Endodermal cell (in vitro differentiated cells): ENCODE measurements around the gene TGM4. TPM values are rescaled to one million over a fixed set of nuclear protein-coding genes. Genes with fewer than 3 reads are reported as not detected.

Experiments used
- DNase-seq: peaks from one replicate; pipeline ENCODE4 v3.0.0-alpha.2; 2017
- H3K27ac ChIP-seq: 2 replicates; pipeline ENCODE4 v1.5.1; 2013; ENCODE audit warnings: mild to moderate bottlenecking, low read depth, low read length, moderate library complexity
- H3K27me3 ChIP-seq: 2 replicates; pipeline ENCODE4 v1.6.1; 2013; ENCODE audit warnings: mild to moderate bottlenecking, low read length, moderate library complexity; ENCODE audit not compliant: insufficient read depth, control insufficient read depth, poor library complexity, severe bottlenecking
- H3K36me3 ChIP-seq: 2 replicates; pipeline ENCODE4 v1.7.0; 2013; ENCODE audit warnings: mild to moderate bottlenecking, low read length, moderate library complexity; ENCODE audit not compliant: control insufficient read depth, insufficient read depth
- H3K4me1 ChIP-seq: one replicate; pipeline ENCODE4 v1.7.0; 2013; ENCODE audit warnings: low read length; ENCODE audit not compliant: control insufficient read depth, insufficient read depth
- H3K4me3 ChIP-seq: 2 replicates; pipeline ENCODE4 v1.5.1; 2013; ENCODE audit warnings: mild to moderate bottlenecking, low read length, moderate library complexity
- H3K9ac ChIP-seq: 2 replicates; pipeline ENCODE4 v1.6.1; 2013; ENCODE audit warnings: mild to moderate bottlenecking, low read length, moderate library complexity; ENCODE audit not compliant: poor library complexity, severe bottlenecking; ENCODE audit errors: extremely low read depth
- H3K9me3 ChIP-seq: 2 replicates; pipeline ENCODE4 v1.6.1; 2013; ENCODE audit warnings: mild to moderate bottlenecking, low read length, moderate library complexity; ENCODE audit not compliant: control insufficient read depth
- H3K27ac Mint-ChIP-seq: 2 replicates; pipeline ENCODE4 v1.8.0; 2020; ENCODE audit warnings: mixed read lengths
- H3K27me3 Mint-ChIP-seq: 2 replicates; pipeline ENCODE4 v1.8.0; 2021; ENCODE audit warnings: mild to moderate bottlenecking, mixed read lengths; ENCODE audit not compliant: insufficient read depth
- H3K36me3 Mint-ChIP-seq: 2 replicates; pipeline ENCODE4 v1.8.0; 2020; ENCODE audit warnings: low read depth, mixed read lengths
- H3K4me1 Mint-ChIP-seq: 2 replicates; pipeline ENCODE4 v1.8.0; 2020; ENCODE audit warnings: mixed read lengths
- H3K4me3 Mint-ChIP-seq: 2 replicates; pipeline ENCODE4 v1.8.0; 2020; ENCODE audit warnings: mild to moderate bottlenecking, moderate library complexity, mixed read lengths
- H3K9me3 Mint-ChIP-seq: 2 replicates; pipeline ENCODE4 v1.8.0; 2020; ENCODE audit warnings: mild to moderate bottlenecking, mixed read lengths
- CTCF ChIP-seq: fragments of 200-600 bp; sonication (generic); conservative IDR thresholded peaks from 2 replicates; pipeline ENCODE4 v1.5.0; 2021; ENCODE audit warnings: antibody characterized with exemption, mild to moderate bottlenecking
- WGBS, 2 experiments: methylation state at CpG; one replicate each; pipeline versions ENCODE4 v1.1.5 to v1.1.7; 2013; ENCODE audit warnings: missing lambda C conversion rate in 2 of 2, mixed read lengths in 1 of 2; ENCODE audit not compliant: insufficient coverage in 1 of 2, insufficient read length in 1 of 2; 5-methylcytosine and 5-hydroxymethylcytosine counted together
- total RNA-seq, 2 donors: library from RNA; stranded (reverse); fragmentation: NEBNext Ultra II Directional in 1 of 2; extraction: Animal tissue kit (Norgen Biotek cat#: 25700) in 1 of 2; gene quantifications; 2 replicates in 1 of 2; 3 replicates in 1 of 2; pipeline ENCODE4 v1.2.1, GENCODE V29; 2021

The TGM4 gene
- total RNA-seq, 2 donors from 2014 or later: not detected

GRCh38 chr3:44902628-44903027 lies 28.2 kb downstream of the TGM4 start:
- no peak for TF ChIP-seq CTCF
- Histone ChIP-seq H3K36me3 (no peaks in the 10 kb centered on the region), H3K4me1 (no peaks in the 10 kb centered on the region), H3K27ac (no peak overlapping the region), H3K9ac (no peak overlapping the region), H3K27me3 (no peaks in the 10 kb centered on the region), H3K9me3 (no peaks in the 10 kb centered on the region), H3K4me3 (no peak overlapping the region)
- H3K36me3 Mint-ChIP-seq: no peaks in the 10 kb centered on the region
- H3K4me3 Mint-ChIP-seq: no peak overlapping the region
- 94 to 98% methylated on average over 4 of the region's 4 CpGs for WGBS, 2 experiments
- no peaks in the 10 kb centered on the region for H3K4me1 Mint-ChIP-seq
- no peak for DNase-seq
- H3K27me3 Mint-ChIP-seq: peaks cover 4% of the 10 kb centered on the region
- no peak overlapping the region for H3K27ac Mint-ChIP-seq
- H3K9me3 Mint-ChIP-seq: no peaks in the 10 kb centered on the region

DNA sequence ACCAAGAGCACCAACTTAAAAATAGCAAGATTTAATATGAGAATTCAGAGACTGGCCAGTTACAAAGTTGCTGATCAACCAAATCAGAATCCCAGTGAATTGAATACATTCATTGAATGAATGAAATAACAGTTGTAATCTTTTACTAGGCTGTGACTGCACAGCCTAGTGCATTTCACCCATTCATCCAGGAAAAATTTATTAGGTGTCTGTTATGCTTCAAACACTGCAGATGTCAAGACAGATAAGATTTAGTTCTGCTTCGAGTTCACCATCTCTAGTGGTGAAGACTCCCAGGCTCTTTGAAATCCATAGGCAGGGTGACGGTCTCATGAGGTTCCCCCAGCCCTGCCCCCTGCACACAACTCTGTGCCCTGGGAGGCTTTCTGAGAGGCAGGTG lies 28.9 kb downstream of the TGM4 start:
- Mint-ChIP-seq H3K9me3 (no peaks in the 10 kb centered on the region), H3K27me3 (peaks cover 5% of the 10 kb centered on the region), H3K4me1 (no peaks in the 10 kb centered on the region), H3K4me3 (no peak overlapping the region), H3K27ac (no peak overlapping the region), H3K36me3 (no peaks in the 10 kb centered on the region)
- Histone ChIP-seq H3K27ac (no peak overlapping the region), H3K36me3 (no peaks in the 10 kb centered on the region), H3K9me3 (no peaks in the 10 kb centered on the region), H3K4me3 (no peak overlapping the region), H3K4me1 (no peaks in the 10 kb centered on the region), H3K27me3 (no peaks in the 10 kb centered on the region), H3K9ac (no peak overlapping the region)
- DNase-seq: no peak
- WGBS, 2 experiments: 90 to 92% methylated on average over 1 to 2 of the region's 2 CpGs
- TF ChIP-seq CTCF: no peak

DNA sequence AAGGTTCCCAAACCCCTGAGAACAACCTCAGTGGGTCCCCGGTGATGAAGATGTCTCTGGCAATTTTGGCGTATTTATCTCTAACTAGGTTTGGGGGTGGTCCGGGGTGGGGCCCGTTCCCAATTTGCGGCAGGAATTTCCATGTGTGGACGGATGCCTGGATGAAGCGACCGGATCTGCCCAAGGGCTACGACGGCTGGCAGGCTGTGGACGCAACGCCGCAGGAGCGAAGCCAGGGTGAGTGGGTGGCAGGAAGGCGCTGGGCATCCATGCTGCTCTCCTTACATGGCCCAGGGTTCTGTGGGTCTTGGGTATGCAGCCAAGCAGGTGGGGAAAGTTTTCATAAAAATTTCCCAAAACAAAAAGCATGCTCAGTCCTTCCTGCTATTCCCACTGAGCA lies 29.3 kb downstream of the TGM4 start:
- H3K27ac ChIP-seq: no peak overlapping the region
- H3K27me3 Mint-ChIP-seq: peaks cover 5% of the 10 kb centered on the region
- H3K27me3 ChIP-seq: no peaks in the 10 kb centered on the region
- H3K4me1 Mint-ChIP-seq: no peaks in the 10 kb centered on the region
- H3K4me3 ChIP-seq: no peak overlapping the region
- no peaks in the 10 kb centered on the region for H3K36me3 ChIP-seq
- no peak overlapping the region for H3K27ac Mint-ChIP-seq
- H3K9ac ChIP-seq: no peak overlapping the region
- H3K36me3 Mint-ChIP-seq: no peaks in the 10 kb centered on the region
- DNase-seq: no peak
- 94 to 95% methylated on average over 6 to 15 of the region's 15 CpGs for WGBS, 2 experiments
- no peaks in the 10 kb centered on the region for H3K4me1 ChIP-seq
- no peaks in the 10 kb centered on the region for H3K9me3 Mint-ChIP-seq
- no peaks in the 10 kb centered on the region for H3K9me3 ChIP-seq
- no peak for TF ChIP-seq CTCF
- no peak overlapping the region for H3K4me3 Mint-ChIP-seq
